Testis (tissue), 2 donors: ENCODE data around the gene DCAF12.

ENCODE experiments used
- POLR2A ChIP-seq: fragments of 450-650 bp; IDR thresholded peaks from one replicate; pipeline ENCODE4 v1.6.1; 2017; ENCODE audit warnings: antibody characterized with exemption, mild to moderate bottlenecking, moderate library complexity
- TF ChIP-seq, protein P1 (sequence below), 3 experiments: fragments of 450-650 bp in 2 of 3; fragments of 200-600 bp in 1 of 3; sonication (generic) in 1 of 3; IDR thresholded peaks; one replicate each; pipeline ENCODE4 v1.5.1; 2016 to 2019; ENCODE audit warnings: antibody characterized with exemption in 3 of 3, mild to moderate bottlenecking in 2 of 3, moderate library complexity in 1 of 3

DNA sequence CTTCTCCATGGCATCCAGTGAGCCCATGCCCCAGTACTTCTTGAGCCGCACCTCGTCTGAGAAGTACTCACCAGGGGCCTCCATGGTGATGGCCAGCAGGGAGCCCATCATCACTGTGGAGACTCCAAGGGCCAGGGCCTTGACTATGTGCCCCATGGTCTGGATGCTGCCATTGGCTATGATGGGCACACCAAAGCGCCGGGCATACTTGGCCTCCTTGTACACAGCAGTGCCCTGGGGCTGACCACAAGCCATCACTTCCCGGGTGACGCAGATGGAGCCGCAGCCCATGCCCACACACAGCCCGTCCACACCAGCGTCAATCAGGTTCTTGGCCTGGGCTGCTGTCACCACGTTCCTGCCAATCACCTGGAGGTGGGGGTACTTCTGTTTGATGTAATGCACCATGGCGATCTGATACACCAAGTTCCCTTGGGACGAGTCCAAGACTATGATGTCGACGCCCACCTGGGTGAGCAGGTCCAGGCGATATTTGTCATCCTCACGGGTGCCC lies 7.0 kb upstream of the DCAF12 start:
- TF ChIP-seq, protein P1, sequence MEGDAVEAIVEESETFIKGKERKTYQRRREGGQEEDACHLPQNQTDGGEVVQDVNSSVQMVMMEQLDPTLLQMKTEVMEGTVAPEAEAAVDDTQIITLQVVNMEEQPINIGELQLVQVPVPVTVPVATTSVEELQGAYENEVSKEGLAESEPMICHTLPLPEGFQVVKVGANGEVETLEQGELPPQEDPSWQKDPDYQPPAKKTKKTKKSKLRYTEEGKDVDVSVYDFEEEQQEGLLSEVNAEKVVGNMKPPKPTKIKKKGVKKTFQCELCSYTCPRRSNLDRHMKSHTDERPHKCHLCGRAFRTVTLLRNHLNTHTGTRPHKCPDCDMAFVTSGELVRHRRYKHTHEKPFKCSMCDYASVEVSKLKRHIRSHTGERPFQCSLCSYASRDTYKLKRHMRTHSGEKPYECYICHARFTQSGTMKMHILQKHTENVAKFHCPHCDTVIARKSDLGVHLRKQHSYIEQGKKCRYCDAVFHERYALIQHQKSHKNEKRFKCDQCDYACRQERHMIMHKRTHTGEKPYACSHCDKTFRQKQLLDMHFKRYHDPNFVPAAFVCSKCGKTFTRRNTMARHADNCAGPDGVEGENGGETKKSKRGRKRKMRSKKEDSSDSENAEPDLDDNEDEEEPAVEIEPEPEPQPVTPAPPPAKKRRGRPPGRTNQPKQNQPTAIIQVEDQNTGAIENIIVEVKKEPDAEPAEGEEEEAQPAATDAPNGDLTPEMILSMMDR (IDR thresholded peaks at IDR 0.05) = no peak
- TF ChIP-seq POLR2A = no peak
